ENCODE measurements around the gene GPR146. TPM values are rescaled to one million over a fixed set of nuclear protein-coding genes. Genes with fewer than 3 reads are reported as not detected.
A peak's percentile ranks its signal among the peaks of the same experiment; 100 is the strongest.

GPR146 gene
- total and polyA plus RNA-seq, 10 donors, result 3.9 to 19.2 (median 10.1) TPM

- Histone ChIP-seq H3K4me1 (peaks cover 0 to 38% (median 11%) of the 10 kb centered on the region in 6 donors), H3K9me3 (no peaks in the 10 kb centered on the region), H3K27ac (no peak overlapping the region), H3K4me3 (no peak overlapping the region), H3K36me3 (no peaks in the 10 kb centered on the region), H3K27me3 (replicated peaks in 1 of 7) (peaks cover 0 to 4% (median 0%) of the 10 kb centered on the region in 7 donors)
- intact Hi-C loops (cut with DNase I; ENCODE audit: low total_unique reads), result no loop called here
- no peak for DNase-seq
- TF ChIP-seq POLR2A (IDR thresholded peaks at IDR 0.05) (no peak), POLR2AphosphoS5 (IDR thresholded peaks at IDR 0.05) (no peak)
- TF ChIP-seq, protein P1, sequence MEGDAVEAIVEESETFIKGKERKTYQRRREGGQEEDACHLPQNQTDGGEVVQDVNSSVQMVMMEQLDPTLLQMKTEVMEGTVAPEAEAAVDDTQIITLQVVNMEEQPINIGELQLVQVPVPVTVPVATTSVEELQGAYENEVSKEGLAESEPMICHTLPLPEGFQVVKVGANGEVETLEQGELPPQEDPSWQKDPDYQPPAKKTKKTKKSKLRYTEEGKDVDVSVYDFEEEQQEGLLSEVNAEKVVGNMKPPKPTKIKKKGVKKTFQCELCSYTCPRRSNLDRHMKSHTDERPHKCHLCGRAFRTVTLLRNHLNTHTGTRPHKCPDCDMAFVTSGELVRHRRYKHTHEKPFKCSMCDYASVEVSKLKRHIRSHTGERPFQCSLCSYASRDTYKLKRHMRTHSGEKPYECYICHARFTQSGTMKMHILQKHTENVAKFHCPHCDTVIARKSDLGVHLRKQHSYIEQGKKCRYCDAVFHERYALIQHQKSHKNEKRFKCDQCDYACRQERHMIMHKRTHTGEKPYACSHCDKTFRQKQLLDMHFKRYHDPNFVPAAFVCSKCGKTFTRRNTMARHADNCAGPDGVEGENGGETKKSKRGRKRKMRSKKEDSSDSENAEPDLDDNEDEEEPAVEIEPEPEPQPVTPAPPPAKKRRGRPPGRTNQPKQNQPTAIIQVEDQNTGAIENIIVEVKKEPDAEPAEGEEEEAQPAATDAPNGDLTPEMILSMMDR (IDR thresholded peaks at IDR 0.05 in 8 of 11, conservative IDR thresholded peaks at IDR 0.05 in 3 of 11), result no peak
- 84 to 88% (median 86%) methylated on average over 13 of the region's 13 CpGs for WGBS, 5 donors
These were observed 60.3 kb downstream of the GPR146 start for GRCh38 chr7:1104516-1105179.

DNA sequence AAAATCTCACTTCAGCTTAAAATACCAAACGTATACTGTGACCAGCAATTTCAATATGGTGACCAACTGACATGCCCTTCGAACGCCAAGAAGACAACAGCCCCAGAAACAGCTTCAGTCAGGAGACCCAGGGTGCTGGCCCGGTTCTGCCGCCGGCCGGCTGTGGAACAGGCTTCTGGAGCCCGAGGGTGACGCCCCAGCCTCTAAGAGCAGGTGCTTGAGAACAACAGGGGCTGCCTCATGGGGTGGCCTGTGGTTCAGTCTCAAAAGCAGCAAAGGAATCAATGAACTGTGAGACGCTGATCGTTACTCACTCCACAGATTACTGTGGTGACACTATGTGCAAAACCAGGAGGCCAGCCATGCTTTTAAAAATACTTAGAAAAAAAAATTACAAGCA lies 60.8 kb downstream of the GPR146 start:
- no peaks in the 10 kb centered on the region for H3K36me3 ChIP-seq
- no peak overlapping the region for H3K4me3 ChIP-seq
- peak; percentile 63 for DNase-seq
- TF ChIP-seq POLR2A (IDR thresholded peaks at IDR 0.05) (no peak), POLR2AphosphoS5 (IDR thresholded peaks at IDR 0.05) (no peak)
- TF ChIP-seq, protein P1 (IDR thresholded peaks at IDR 0.05 in 8 of 11, conservative IDR thresholded peaks at IDR 0.05 in 3 of 11), result no peak
- intact Hi-C loops (cut with DNase I; ENCODE audit: low total_unique reads), result no loop called here
- 74 to 88% (median 85%) methylated on average over 11 of the region's 11 CpGs for WGBS, 5 donors
- H3K9me3 ChIP-seq, result no peaks in the 10 kb centered on the region
- no peak overlapping the region for H3K27ac ChIP-seq
- H3K4me1 ChIP-seq, result peaks cover 0 to 38% (median 11%) of the 10 kb centered on the region in 6 donors
- peaks cover 0 to 4% (median 0%) of the 10 kb centered on the region in 7 donors for H3K27me3 ChIP-seq (replicated peaks in 1 of 7)

- Histone ChIP-seq H3K4me1 (peaks cover 0 to 38% (median 11%) of the 10 kb centered on the region in 6 donors), H3K27me3 (replicated peaks in 1 of 7) (peaks cover 0 to 4% (median 0%) of the 10 kb centered on the region in 7 donors), H3K36me3 (no peaks in the 10 kb centered on the region), H3K27ac (no peak overlapping the region), H3K4me3 (no peak overlapping the region), H3K9me3 (no peaks in the 10 kb centered on the region)
- DNase-seq, result peak; percentile 70
- WGBS, 5 donors, result 79 to 90% (median 88%) methylated on average over 25 to 27 of the region's 27 CpGs
- TF ChIP-seq, protein P1 (IDR thresholded peaks at IDR 0.05 in 8 of 11, conservative IDR thresholded peaks at IDR 0.05 in 3 of 11), result no peak
- TF ChIP-seq POLR2A (IDR thresholded peaks at IDR 0.05), result no peak
- intact Hi-C loops (cut with DNase I; ENCODE audit: low total_unique reads), result no loop called here
These were observed 61.9 kb downstream of the GPR146 start for GRCh38 chr7:1106063-1106792.

DNA sequence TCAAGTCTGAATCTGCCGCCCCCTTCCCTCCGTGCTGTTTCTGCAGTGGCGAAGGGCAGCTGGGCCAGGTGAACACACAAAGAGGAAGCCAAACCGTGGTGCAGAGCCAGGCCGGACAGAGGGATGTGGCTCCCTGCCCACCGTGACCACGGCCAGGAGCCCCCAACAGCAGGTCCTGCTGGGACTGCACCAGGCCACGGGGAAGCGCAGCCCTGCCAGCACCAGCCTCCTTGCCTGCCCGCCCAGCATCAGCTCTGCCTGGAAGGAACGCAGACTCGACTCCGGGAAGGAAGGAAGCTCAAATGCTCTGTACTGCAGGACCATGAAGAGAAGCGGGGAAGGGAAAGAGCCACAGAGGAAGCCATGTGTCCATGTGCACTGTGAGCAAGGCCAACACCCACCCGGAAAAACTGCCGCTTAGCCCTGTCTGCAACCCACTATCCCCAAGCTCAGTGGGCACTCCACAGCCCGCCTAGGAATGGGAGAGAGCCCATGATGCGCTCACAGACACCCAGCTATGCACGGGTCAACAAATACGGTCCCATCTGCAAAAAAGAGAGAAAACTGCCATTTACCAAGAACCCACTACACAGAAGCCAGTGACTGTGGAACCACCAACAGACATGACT lies 62.6 kb downstream of the GPR146 start:
- peak; percentile 67 for DNase-seq
- no peak overlapping the region for H3K4me3 ChIP-seq
- 68 to 87% (median 74%) methylated on average over 12 to 20 of the region's 20 CpGs for WGBS, 5 donors
- H3K36me3 ChIP-seq, result no peaks in the 10 kb centered on the region
- no peak overlapping the region for H3K27ac ChIP-seq
- intact Hi-C loops (cut with DNase I; ENCODE audit: low total_unique reads), result no loop called here
- peaks cover 0 to 4% (median 0%) of the 10 kb centered on the region in 7 donors for H3K27me3 ChIP-seq (replicated peaks in 1 of 7)
- peaks cover 0 to 38% (median 11%) of the 10 kb centered on the region in 6 donors for H3K4me1 ChIP-seq
- H3K9me3 ChIP-seq, result no peaks in the 10 kb centered on the region
- TF ChIP-seq, protein P1 (IDR thresholded peaks at IDR 0.05 in 8 of 11, conservative IDR thresholded peaks at IDR 0.05 in 3 of 11), result no peak
- peak in 1 of 3 donors; percentile 26 for TF ChIP-seq POLR2AphosphoS5 (IDR thresholded peaks at IDR 0.05)
- TF ChIP-seq POLR2A (IDR thresholded peaks at IDR 0.05), result no peak
